HG02759 (cell line): Measurements from ENCODE around the gene PEX12.
"Not testable (repeated sequence)": the region's sequence is repeated elsewhere in the genome, so short reads cannot be mapped to it uniquely, and the experiment has no call there.

ENCODE experiments used
- ATAC-seq: cut with Tn5 transposase; IDR thresholded peaks from one replicate; pipeline ENCODE4 v1.9.1; 2021; ENCODE audit warnings: mild to moderate bottlenecking, moderate library complexity; ENCODE audit not compliant: unreplicated experiment

The PEX12 gene

DNA sequence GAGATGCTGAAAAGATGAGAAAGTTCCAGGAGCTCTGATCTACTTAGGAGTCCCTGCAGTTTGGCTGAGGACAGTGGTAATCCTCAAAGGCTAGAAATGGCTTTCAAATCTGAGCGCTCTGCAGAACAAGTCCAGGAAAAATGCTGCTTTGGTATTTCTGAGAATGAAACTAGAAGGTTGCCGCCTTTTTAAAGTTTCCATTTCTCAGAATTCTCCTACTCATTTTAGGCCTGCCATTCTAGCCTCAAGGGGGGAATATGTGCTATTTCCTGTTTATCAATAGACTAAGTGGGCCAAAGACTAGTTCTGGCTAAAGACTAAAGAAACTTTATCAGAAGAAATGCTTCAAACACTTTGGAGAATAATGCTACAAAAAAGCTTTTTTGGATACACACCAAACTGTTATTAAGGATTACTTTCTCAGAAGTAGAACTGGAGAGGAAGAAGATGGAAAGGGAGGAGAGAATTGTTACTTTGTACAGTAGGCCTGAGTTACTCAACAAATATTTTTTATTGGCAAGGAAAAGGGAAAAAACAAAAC, 40.7 kb downstream of the PEX12 start, which contains the start of gene SLFN12L:
TSS of gene SLFN12L (minus strand) at position 78 of the 541 bp plus-strand sequence. CDS start 15,314 bp downstream, outside the sequence.
- no peak for ATAC-seq

DNA sequence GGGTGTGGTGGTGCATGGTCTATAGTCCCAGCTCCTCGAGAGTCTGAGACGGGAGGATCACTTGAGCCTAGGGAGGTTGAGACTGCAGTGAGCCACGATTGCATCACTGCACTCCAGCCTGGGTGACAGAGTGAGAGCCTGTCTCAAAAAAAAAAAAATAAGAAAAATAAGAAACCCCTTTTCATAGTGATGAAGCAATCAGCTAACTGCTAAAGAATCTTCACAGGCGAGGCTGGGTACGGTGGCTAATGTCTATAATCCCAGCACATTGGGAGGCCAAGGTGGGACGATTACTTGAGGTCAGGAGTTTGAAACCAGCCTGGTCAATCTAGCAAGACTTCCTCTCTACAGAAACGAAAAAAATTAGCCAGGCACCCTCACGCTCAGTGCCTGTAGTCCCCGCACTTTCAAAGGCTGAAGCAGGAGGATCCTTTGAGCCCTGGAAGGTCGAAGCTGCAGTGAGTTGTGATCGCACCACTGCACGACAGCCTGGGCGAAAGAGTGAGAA, 41.7 kb downstream of the PEX12 start:
- ATAC-seq = no peak

DNA sequence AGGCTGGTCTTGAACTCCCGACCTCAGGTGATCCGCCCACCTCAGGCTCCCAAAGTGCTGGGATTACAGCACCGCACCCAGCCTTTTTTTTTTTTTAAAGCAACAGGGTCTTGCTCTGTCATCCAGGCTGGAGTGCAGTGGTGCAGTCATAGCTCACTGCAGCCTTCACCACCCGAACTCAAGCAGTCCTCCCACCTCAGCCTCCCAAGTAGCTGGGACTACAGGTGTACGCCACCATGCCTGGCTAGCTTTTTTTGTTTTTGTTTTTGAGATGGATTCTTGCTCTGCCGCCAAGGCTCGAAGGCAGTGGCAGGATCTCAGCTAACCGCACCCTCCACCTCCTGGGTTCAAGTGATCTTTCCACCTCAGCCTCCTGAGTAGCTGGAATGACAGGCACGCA, 43.0 kb downstream of the PEX12 start:
- not testable (repeated sequence) for ATAC-seq

DNA sequence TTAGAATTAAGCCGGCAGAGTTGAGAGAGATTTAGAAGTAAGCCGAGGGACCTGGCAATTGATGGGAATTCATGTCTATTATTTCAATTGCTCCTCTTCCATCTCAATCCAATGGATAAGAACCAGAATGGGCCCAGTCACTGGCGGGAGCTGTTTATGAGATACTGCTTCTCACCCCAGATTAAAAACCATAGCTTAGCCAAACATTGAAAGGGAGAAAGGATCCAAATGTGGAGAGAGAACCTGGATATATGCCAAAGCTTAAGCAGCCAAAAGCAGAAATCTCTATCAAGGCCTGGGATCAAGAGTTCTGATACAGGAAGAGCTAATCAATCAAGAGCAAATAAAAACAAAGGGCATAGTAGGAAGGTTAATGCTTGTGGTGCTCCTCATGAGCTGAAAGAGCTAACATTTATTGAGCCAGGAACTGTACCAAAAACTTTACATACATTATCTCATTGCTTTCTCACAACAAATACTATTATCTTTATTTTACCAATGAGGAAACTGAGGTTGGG, 43.7 kb downstream of the PEX12 start:
- ATAC-seq = no peak

DNA sequence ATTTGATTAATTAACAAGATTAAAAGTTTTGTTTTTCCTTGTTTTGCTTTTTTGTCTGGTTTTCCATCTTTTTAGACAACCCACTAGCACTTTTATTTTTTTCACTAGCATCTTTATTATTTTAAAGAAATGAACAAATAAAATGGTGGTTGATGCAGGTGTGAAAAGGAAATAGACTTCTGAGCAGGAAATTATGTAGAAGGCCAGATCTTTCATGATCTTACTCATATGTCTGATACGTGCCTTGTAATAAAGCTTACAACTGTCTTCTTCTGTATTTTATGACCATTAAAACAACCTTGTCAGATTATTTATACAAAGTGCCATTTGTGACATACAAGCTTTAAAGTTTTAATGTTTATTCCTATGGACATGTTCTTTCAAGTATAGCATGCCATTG, 47.2 kb downstream of the PEX12 start:
- ATAC-seq = no peak

DNA sequence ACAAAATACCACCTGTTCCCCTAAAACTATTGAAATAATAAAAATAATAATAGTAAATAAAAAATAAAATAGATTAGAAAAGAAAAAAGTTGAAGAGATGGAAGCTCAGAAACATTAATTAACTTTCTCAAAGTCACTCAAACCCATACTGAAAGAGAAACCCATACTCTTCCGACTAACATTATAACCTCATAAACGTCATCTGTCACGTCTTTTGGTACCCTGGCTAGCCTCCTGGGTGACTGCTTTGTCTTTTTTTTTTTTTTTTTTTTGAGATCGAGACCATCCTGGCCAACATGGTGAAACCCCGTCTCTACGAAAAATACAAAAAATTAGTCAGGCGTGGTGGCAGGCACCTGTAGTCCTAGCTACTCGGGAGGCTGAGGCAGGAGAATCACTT, 48.5 kb downstream of the PEX12 start:
- ATAC-seq = no peak

DNA sequence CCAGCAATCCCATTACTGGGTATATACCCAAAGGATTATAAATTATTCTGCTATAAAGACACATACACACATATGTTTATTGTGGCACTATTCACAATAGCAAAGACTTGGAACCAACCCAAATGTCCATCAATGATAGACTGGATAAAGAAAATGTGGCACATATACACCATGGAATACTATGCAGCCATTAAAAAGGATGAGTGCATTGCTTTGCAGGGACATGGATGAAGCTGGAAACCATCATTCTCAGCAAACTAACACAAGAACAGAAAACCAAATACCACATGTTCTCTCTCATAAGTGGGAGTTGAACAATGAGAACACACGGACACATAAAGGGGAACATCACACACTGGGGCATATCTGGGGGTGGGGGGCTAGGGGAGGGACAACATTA, 49.0 kb downstream of the PEX12 start:
- not testable (repeated sequence) for ATAC-seq
